NCI-H2107 treated with DMSO at 0.1 percent for 48 hours (cell line): ENCODE data around the gene MAPT.

Source experiments
- DNase-seq: peaks from one replicate; lab custom pipeline; 2025; ENCODE audit not compliant: unreplicated experiment; lab: John Stamatoyannopoulos, UW

The MAPT gene

GRCh38 chr17:45969726-45970125 lies 75.4 kb downstream of the MAPT start:
- DNase-seq, result no peak

GRCh38 chr17:45970659-45971058 lies 76.3 kb downstream of the MAPT start:
- DNase-seq, result no peak

- no peak for DNase-seq
Measured at GRCh38 chr17:45971698-45972141, 77.4 kb downstream of the MAPT start.

GRCh38 chr17:45972531-45972930 lies 78.2 kb downstream of the MAPT start:
- DNase-seq, result no peak

GRCh38 chr17:45973099-45973780 lies 78.9 kb downstream of the MAPT start:
- no peak for DNase-seq

- DNase-seq, result no peak
Measured at GRCh38 chr17:45973946-45974859, 79.8 kb downstream of the MAPT start.

GRCh38 chr17:45974916-45975630 lies 80.7 kb downstream of the MAPT start:
- no peak for DNase-seq

- DNase-seq, result no peak
Measured at GRCh38 chr17:45975640-45976295, 81.4 kb downstream of the MAPT start.

- no peak for DNase-seq
Measured at GRCh38 chr17:45976391-45976754, 82.0 kb downstream of the MAPT start.

GRCh38 chr17:45976755-45977505 lies 82.6 kb downstream of the MAPT start:
- DNase-seq, result no peak

GRCh38 chr17:45977506-45977824 lies 83.1 kb downstream of the MAPT start:
- no peak for DNase-seq

- DNase-seq, result no peak
Measured at GRCh38 chr17:45977976-45978626, 83.7 kb downstream of the MAPT start.

- no peak for DNase-seq
Measured at GRCh38 chr17:45979137-45979536, 84.8 kb downstream of the MAPT start.

- no peak for DNase-seq
Measured at GRCh38 chr17:45980855-45981254, 86.5 kb downstream of the MAPT start.

GRCh38 chr17:45981306-45981705 lies 87.0 kb downstream of the MAPT start:
- no peak for DNase-seq

GRCh38 chr17:45982791-45983613 lies 88.6 kb downstream of the MAPT start:
- DNase-seq, result no peak

- no peak for DNase-seq
Measured at GRCh38 chr17:45983614-45984310, 89.4 kb downstream of the MAPT start.

GRCh38 chr17:45984368-45984767 lies 90.0 kb downstream of the MAPT start:
- DNase-seq, result no peak

GRCh38 chr17:45985447-45985846 lies 91.1 kb downstream of the MAPT start:
- DNase-seq, result no peak
